GM18505 (cell line): ENCODE data around the gene CHMP6.

Source experiments
- ATAC-seq: cut with Tn5 transposase; IDR thresholded peaks from one replicate; pipeline ENCODE4 v1.9.1; 2021; ENCODE audit not compliant: unreplicated experiment
- POLR2A ChIP-seq: IDR thresholded peaks from 4 replicates; pipeline ENCODE4 v1.6.1; 2011; ENCODE audit warnings: borderline replicate concordance; ENCODE audit not compliant: insufficient read depth, insufficient read length; ENCODE audit errors: extremely low read depth

Gene CHMP6

GRCh38 chr17:81043319-81043724, 51.7 kb downstream of the CHMP6 start:
- TF ChIP-seq POLR2A = no peak
- ATAC-seq = no peak

GRCh38 chr17:81043725-81044427, 52.2 kb downstream of the CHMP6 start:
- ATAC-seq = no peak
- TF ChIP-seq POLR2A = no peak

- no peak for ATAC-seq
- no peak for TF ChIP-seq POLR2A
Observed at GRCh38 chr17:81044428-81044763, 52.8 kb downstream of the CHMP6 start.

DNA sequence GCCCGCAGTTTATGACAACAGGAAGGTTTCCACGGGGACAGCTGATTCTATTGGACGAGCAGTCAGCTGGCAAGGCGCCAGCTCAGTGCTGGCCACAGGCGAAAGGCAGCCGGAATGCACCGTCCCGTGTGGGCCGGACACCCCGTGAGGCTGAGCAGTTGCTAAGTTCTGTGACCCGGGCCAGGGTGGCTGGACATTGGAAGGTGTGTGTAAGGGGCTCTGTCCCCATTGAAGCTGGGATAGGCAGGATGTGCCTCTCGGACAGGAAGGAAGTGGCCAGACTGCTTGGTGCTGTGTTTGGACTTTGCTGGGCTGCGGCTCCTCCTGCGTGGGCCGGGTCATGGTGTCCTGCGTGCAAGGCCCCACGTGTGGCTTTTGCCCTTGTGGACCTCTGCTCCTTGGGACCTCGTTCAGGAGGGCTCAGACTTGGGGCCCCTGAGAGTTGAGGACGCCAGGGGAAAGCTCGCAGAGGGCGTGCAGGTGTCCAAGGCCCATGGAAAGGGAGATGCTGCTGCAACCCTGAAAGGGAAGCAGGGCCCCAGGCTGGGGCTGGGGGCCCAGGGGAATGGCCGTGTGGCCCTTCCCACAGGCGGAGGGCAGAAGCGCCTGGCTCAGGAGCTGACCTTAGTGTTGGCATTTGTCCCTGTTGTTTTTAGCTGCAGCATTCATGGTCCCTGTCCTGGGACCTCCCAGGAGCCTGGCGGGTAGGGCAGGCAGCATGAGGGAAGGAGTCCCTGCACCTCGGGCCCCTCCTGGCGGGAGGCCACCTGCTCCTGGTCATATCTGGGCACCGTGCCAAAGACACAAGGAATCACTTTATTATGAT, 53.3 kb downstream of the CHMP6 start:
- ATAC-seq = no peak
- TF ChIP-seq POLR2A = no peak

DNA sequence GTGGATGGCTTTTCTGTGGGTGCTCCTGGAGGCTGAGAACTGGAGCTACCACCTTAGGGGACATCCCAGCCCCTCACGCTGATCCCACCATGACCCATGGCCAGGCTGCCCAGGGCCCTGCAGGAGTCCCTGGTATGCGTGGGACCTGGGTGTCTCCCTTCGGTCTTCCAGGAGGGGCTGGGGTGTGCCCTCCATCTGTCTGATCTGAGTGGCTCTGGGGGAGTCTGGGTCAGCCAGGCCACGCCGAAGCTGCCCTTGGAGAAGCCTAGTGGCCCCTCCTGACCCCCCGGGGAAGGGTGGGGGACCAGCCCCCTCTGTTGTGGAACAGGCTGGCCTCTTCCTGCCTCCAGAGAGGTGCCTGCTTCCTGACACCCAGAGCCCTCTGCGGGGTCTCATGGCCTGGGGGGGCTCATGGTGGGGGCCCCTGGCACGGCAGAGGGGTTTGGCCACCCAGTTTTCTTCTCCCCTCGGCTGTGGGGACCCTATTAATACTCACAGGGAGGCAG, 54.0 kb downstream of the CHMP6 start:
- no peak for ATAC-seq
- TF ChIP-seq POLR2A = no peak

DNA sequence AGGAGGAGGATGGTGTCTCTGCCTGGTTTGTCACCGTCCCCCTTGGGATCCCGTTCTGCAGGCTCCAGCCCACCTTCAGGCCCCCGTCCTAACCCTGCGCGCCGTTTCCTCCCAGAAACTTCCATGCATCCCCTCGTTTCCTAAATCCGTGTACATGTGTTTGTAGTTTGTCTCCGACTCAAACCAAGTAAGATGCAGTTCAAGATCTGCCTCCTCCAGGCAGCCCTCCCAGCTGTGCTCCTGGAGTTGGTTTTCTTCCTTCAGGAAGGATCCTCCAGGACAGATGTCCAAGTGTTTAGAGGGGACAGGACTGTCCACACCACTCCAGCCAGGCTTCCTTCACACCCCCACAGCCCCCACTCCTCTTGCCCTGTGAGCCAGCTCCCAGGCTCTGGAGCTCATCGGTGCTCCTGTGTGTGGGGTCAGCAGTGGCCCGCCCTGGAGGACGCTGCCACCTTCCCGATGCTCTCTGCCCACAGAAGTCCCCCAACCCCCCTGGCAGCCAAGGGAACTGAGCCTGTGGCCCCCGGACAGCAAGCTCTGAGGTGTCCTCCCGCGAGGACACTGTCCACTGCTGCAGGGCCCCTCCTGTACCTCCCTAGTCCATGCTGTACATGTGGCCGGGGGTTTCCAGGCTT, 54.6 kb downstream of the CHMP6 start:
- ATAC-seq = no peak
- TF ChIP-seq POLR2A = no peak

DNA sequence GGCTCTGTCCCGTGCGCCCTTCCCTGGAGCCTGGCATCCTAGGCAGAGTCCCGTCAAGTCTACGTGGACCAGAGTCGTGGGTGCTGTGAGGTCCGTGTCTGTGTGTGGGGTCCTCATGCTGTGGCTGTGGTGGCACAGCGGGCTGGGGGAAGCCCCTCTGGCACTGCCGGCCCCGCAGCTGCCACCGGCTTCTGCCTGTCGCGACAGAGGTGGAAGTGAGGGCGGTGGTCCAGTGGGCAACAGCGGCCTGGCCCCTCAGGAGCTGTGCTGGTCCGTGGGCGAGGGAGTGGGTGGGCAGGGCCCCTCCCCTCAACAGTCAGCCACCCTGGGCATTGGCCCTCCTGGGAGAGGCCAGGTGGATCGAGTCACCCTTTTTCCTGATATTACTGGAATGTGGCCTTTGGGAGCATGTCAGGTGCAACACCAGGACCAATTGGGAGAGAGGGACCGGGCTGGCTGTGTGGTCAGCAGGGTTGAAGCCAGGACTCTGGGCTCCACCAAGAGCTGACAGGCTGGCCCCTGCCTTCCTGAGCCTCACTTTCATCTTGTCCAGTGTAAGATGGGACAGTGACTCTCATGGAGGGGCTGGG, 55.2 kb downstream of the CHMP6 start:
- no peak for ATAC-seq

GRCh38 chr17:81048827-81049371, 57.3 kb downstream of the CHMP6 start:
- no peak for ATAC-seq
- TF ChIP-seq POLR2A = no peak

More for the DNA sequence above, 55.2 kb downstream of the CHMP6 start:
- TF ChIP-seq POLR2A = no peak

DNA sequence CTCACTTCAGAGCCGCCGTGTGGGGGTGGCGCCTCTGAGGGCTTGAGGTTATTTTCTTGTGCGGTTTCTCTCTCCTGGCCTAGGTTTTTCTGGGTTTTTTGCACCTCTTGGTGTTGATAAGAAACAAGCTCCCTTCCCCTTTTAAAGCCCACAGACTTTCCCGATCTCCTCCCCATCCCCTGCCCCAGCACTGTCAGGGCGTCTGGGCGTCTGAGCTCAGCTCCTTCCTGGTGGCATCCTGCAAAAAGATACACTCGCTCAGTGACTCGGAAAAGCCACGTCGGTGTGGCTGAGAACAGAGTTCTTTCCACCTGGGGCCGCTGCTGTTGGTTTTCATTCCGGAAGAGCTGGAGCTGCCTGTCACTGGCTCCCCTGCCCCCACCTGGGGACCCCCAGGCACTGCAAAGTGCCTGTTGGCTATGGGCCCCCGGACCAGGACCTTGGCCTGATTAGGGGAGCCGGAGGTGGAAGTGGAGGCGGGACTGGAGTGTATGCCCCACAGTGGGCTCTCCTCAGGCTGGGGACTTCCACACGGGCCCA, 57.8 kb downstream of the CHMP6 start:
- ATAC-seq = no peak
- no peak for TF ChIP-seq POLR2A
